GM10266 (cell line): ENCODE measurements around the gene RGPD4.

Experiments used
- DNase-seq: peaks from one replicate; pipeline ENCODE4 v3.0.0; 2012; ENCODE audit errors: extremely low spot score
- CTCF ChIP-seq: IDR thresholded peaks from 2 replicates; pipeline ENCODE4 v1.5.1; 2012; ENCODE audit warnings: mild to moderate bottlenecking, low read depth; ENCODE audit not compliant: control insufficient read depth, insufficient read depth; ENCODE audit errors: missing control alignments

Gene RGPD4

GRCh38 chr2:107931412-107931811 lies 104.7 kb downstream of the RGPD4 start:
- TF ChIP-seq CTCF = no peak
- DNase-seq = no peak

GRCh38 chr2:107932488-107932887 lies 105.8 kb downstream of the RGPD4 start:
- no peak for TF ChIP-seq CTCF
- no peak for DNase-seq

- peak; percentile 36 for TF ChIP-seq CTCF
- DNase-seq = no peak
These were observed 106.3 kb downstream of the RGPD4 start for GRCh38 chr2:107932979-107933378.

GRCh38 chr2:107936433-107937359 lies 110.0 kb downstream of the RGPD4 start:
- no peak for DNase-seq
- peak; percentile 46 for TF ChIP-seq CTCF
